Stimulated activated naive CD8-positive, alpha-beta T cell treated with anti-CD3 and anti-CD28 coated beads, Interleukin-15, Interleukin-2, amounts not matched to agents 100 ng/mL and 50 ng/mL, for 24 hours (primary cell): ENCODE measurements around the gene TCF4.

Experiments used
- H3K27ac Mint-ChIP-seq: one replicate; pipeline ENCODE4 v1.8.0; 2021; ENCODE audit warnings: mild to moderate bottlenecking, mixed read lengths
- H3K27me3 Mint-ChIP-seq: one replicate; pipeline ENCODE4 v1.8.0; 2021; ENCODE audit warnings: mixed read lengths
- H3K36me3 Mint-ChIP-seq: one replicate; pipeline ENCODE4 v1.8.0; 2021; ENCODE audit warnings: low read depth, mixed read lengths
- H3K4me1 Mint-ChIP-seq: one replicate; pipeline ENCODE4 v1.8.0; 2021; ENCODE audit warnings: low read depth, mixed read lengths
- H3K4me3 Mint-ChIP-seq: one replicate; pipeline ENCODE4 v1.8.0; 2021; ENCODE audit warnings: mild to moderate bottlenecking, mixed read lengths
- H3K9me3 Mint-ChIP-seq: one replicate; pipeline ENCODE4 v1.8.0; 2021; ENCODE audit warnings: mixed read lengths

The TCF4 gene

DNA sequence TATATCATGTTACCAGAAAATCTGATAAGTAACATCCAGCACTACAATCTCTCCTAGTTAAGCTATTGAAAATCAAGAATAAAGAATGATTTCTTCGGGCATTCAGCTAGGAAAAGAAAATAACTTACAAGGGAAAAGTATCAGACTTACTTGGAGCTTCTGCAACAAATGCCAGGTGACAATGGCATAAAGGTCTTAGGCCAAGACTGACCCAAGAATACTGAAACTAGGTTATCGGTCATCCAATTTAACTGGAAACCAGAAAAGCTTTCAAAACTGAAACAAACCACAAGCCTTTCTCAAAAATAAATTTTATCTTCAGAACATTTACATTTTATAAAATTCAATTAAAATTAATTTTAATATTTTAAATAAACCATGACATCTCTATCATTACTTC, 414.7 kb downstream of the TCF4 start:
- no peaks in the 10 kb centered on the region for H3K36me3 Mint-ChIP-seq
- peaks cover 11% of the 10 kb centered on the region for H3K9me3 Mint-ChIP-seq
- H3K27ac Mint-ChIP-seq: no peak overlapping the region
- H3K27me3 Mint-ChIP-seq: no peaks in the 10 kb centered on the region
- H3K4me1 Mint-ChIP-seq: no peaks in the 10 kb centered on the region
- H3K4me3 Mint-ChIP-seq: no peak overlapping the region
